WI38 (cell line): ENCODE results near the gene ZNF611.
"Not testable (repeated sequence)": the region's sequence is repeated elsewhere in the genome, so short reads cannot be mapped to it uniquely, and the experiment has no call there.

Experiments
- H3K4me3 ChIP-seq: 2 replicates; pipeline ENCODE4 v1.5.1; 2011; ENCODE audit warnings: low read depth, mild to moderate bottlenecking, control low read depth, low read length
- CTCF ChIP-seq: IDR thresholded peaks from 2 replicates; pipeline ENCODE4 v1.5.1; 2012; ENCODE audit warnings: low read depth, mild to moderate bottlenecking, control low read depth, low read length

Gene ZNF611

GRCh38 chr19:52722062-52723003 lies 12.5 kb downstream of the ZNF611 start:
- no peak overlapping the region for H3K4me3 ChIP-seq
- TF ChIP-seq CTCF: no peak

- not testable (repeated sequence) for H3K4me3 ChIP-seq
Observed at GRCh38 chr19:52720541-52720940, 14.3 kb downstream of the ZNF611 start.

GRCh38 chr19:52716522-52716921 lies 18.3 kb downstream of the ZNF611 start:
- no peak overlapping the region for H3K4me3 ChIP-seq

GRCh38 chr19:52715902-52716301 lies 18.9 kb downstream of the ZNF611 start:
- not testable (repeated sequence) for H3K4me3 ChIP-seq

More at GRCh38 chr19:52716522-52716921, 18.3 kb downstream of the ZNF611 start:
- TF ChIP-seq CTCF: no peak

GRCh38 chr19:52715330-52715729 lies 19.5 kb downstream of the ZNF611 start:
- not testable (repeated sequence) for H3K4me3 ChIP-seq

- not testable (repeated sequence) for H3K4me3 ChIP-seq
Observed at GRCh38 chr19:52713051-52713450, 21.8 kb downstream of the ZNF611 start.

GRCh38 chr19:52711661-52712060 lies 23.2 kb downstream of the ZNF611 start:
- H3K4me3 ChIP-seq: not testable (repeated sequence)

- H3K4me3 ChIP-seq: no peak overlapping the region
- TF ChIP-seq CTCF: no peak
Observed at GRCh38 chr19:52710538-52710937, 24.3 kb downstream of the ZNF611 start.

GRCh38 chr19:52705615-52706014 lies 29.2 kb downstream of the ZNF611 start:
- H3K4me3 ChIP-seq: not testable (repeated sequence)

GRCh38 chr19:52703917-52704316 lies 30.9 kb downstream of the ZNF611 start:
- H3K4me3 ChIP-seq: no peak overlapping the region
- TF ChIP-seq CTCF: no peak

- no peak for TF ChIP-seq CTCF
- H3K4me3 ChIP-seq: no peak overlapping the region
Observed at GRCh38 chr19:52700673-52701072, 34.2 kb downstream of the ZNF611 start.

- not testable (repeated sequence) for H3K4me3 ChIP-seq
Observed at GRCh38 chr19:52699555-52699954, 35.3 kb downstream of the ZNF611 start.
